DND-41 (cell line): Measurements from ENCODE around the gene ERVMER34-1.

Experiments used
- ATAC-seq: fragments of 200-7000 bp; cut with Tn5 transposase; 3 replicates; pipeline ENCODE4 v1.9.1; 2021; ENCODE audit warnings: low read depth; ENCODE audit not compliant: insufficient read depth
- DNase-seq: peaks from one replicate; pipeline ENCODE4 v3.0.0-alpha.2; 2020
- H2AFZ ChIP-seq: 2 replicates; pipeline ENCODE4 v1.6.0; 2012; ENCODE audit warnings: low read depth, low read length
- H3K27ac ChIP-seq: 2 replicates; pipeline ENCODE4 v1.5.1; 2012; ENCODE audit warnings: low read length, inconsistent platforms
- H3K27me3 ChIP-seq: fragments of 200-600 bp; sonication (generic); 2 replicates; pipeline ENCODE4 v1.6.0; 2012; ENCODE audit warnings: low read length, mild to moderate bottlenecking, inconsistent platforms; ENCODE audit not compliant: insufficient read depth, poor library complexity
- H3K36me3 ChIP-seq: 2 replicates; pipeline ENCODE4 v1.5.1; 2012; ENCODE audit warnings: low read length, inconsistent platforms; ENCODE audit not compliant: insufficient read depth
- H3K4me1 ChIP-seq: 2 replicates; pipeline ENCODE4 v1.5.1; 2012; ENCODE audit warnings: mild to moderate bottlenecking, low read length; ENCODE audit not compliant: insufficient read depth
- H3K4me2 ChIP-seq: 2 replicates; pipeline ENCODE4 v1.6.0; 2012; ENCODE audit warnings: mild to moderate bottlenecking, moderate library complexity, low read length, inconsistent platforms; ENCODE audit not compliant: insufficient read depth
- H3K4me3 ChIP-seq, 2 experiments: fragments of 200-600 bp in 1 of 2; shearing (Covaris generic) in 1 of 2; 2 replicates each; pipeline ENCODE4 v1.5.1; 2012 to 2016; ENCODE audit warnings: inconsistent platforms in 2 of 2, low read length in 2 of 2, mild to moderate bottlenecking in 2 of 2, low read depth in 1 of 2, moderate library complexity in 1 of 2
- H3K79me2 ChIP-seq: 2 replicates; pipeline ENCODE4 v1.6.0; 2012; ENCODE audit warnings: low read length, inconsistent platforms; ENCODE audit not compliant: insufficient read depth
- H3K9ac ChIP-seq: 2 replicates; pipeline ENCODE4 v1.6.0; 2012; ENCODE audit warnings: low read depth, mild to moderate bottlenecking, inconsistent platforms, low read length, moderate library complexity
- H3K9me3 ChIP-seq: 2 replicates; pipeline ENCODE4 v1.5.1; 2012; ENCODE audit warnings: low read length, moderate library complexity, mild to moderate bottlenecking, inconsistent platforms; ENCODE audit not compliant: insufficient read depth, severe bottlenecking
- H4K20me1 ChIP-seq: 2 replicates; pipeline ENCODE4 v1.6.0; 2012; ENCODE audit warnings: low read length; ENCODE audit not compliant: insufficient read depth
- EZH2 ChIP-seq: IDR thresholded peaks from 3 replicates; pipeline ENCODE4 v1.6.1; 2012; ENCODE audit warnings: borderline replicate concordance, low read depth, mild to moderate bottlenecking, moderate library complexity, low read length, inconsistent platforms; ENCODE audit not compliant: severe bottlenecking
- TF ChIP-seq, protein P1 (sequence below): IDR thresholded peaks from 2 replicates; pipeline ENCODE4 v1.5.1; 2012; ENCODE audit warnings: borderline replicate concordance, low read length, moderate library complexity, mild to moderate bottlenecking; ENCODE audit not compliant: poor library complexity, severe bottlenecking; ENCODE audit errors: extremely low read depth

Gene ERVMER34-1

DNA sequence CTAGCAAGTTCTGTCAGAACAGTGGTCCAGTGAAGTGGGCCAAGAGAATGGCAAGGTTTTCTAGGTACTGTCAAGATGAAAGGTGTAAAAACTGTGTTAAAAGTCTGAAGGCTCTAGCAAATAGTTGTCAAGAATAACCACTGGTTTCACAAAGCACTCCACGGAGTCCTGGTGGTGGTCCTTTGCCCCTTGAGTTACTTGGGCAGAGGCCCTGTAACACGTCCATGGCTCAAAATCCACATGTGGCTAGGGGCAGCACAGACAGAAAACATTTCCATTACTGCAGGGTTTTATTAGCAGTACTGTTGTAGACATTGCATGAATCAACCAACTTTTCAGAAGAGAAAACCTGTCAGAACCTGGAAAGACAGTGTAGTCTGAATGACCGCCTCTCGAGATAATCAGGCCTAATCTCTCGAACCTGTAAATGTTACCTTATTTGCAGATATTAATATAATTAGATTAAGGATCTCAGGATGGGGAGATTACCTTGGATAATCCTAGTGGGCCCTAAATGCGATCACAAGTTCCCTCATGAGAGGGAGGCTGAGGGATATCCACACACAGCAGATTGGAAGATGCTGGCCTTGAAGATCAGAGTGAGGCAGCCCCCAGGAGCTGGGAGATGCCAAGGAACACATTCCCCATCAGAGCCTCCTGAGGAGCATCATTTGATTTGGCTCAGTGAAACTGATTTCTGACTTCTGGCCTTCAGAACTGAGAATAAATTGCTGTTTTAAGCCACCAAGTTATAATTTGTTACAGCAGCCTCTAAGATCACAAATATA lies 34.7 kb downstream of the ERVMER34-1 start:
- no peak overlapping the region for H2AFZ ChIP-seq
- no peak overlapping the region for H3K4me3 ChIP-seq
- peaks cover 10% of the 10 kb centered on the region for H3K79me2 ChIP-seq
- DNase-seq (no peak), ATAC-seq (no peak)
- H3K4me2 ChIP-seq: no peak overlapping the region
- no peaks in the 10 kb centered on the region for H3K9me3 ChIP-seq
- H3K4me1 ChIP-seq: peaks cover 33% of the 10 kb centered on the region
- no peak overlapping the region for H3K9ac ChIP-seq
- no peak overlapping the region for H3K27ac ChIP-seq
- H3K36me3 ChIP-seq: peaks cover 19% of the 10 kb centered on the region
- TF ChIP-seq EZH2: no peak
- TF ChIP-seq, protein P1, sequence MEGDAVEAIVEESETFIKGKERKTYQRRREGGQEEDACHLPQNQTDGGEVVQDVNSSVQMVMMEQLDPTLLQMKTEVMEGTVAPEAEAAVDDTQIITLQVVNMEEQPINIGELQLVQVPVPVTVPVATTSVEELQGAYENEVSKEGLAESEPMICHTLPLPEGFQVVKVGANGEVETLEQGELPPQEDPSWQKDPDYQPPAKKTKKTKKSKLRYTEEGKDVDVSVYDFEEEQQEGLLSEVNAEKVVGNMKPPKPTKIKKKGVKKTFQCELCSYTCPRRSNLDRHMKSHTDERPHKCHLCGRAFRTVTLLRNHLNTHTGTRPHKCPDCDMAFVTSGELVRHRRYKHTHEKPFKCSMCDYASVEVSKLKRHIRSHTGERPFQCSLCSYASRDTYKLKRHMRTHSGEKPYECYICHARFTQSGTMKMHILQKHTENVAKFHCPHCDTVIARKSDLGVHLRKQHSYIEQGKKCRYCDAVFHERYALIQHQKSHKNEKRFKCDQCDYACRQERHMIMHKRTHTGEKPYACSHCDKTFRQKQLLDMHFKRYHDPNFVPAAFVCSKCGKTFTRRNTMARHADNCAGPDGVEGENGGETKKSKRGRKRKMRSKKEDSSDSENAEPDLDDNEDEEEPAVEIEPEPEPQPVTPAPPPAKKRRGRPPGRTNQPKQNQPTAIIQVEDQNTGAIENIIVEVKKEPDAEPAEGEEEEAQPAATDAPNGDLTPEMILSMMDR: no peak
- no peaks in the 10 kb centered on the region for H3K27me3 ChIP-seq
- no peaks in the 10 kb centered on the region for H4K20me1 ChIP-seq

DNA sequence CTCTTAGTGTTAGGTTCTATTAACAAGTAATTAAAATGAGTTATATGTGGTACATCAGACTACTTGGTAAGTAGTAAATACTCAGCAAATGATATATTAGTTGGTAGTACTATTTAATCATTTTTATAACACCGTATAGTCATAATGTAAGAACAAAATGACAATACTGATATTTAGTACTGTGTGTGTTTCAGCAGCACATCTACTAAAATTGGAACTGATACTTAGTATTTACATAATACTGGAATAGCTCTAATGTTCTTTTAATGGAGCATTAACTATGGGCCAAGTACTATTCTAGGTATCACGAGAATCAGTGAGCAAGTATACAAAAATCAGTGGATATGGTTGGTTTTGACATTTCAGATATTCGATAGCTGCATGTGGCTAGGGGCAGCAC lies 35.3 kb downstream of the ERVMER34-1 start:
- TF ChIP-seq EZH2: no peak
- TF ChIP-seq, protein P1: no peak
- Histone ChIP-seq H4K20me1 (no peaks in the 10 kb centered on the region), H3K4me3 (no peak overlapping the region), H2AFZ (no peak overlapping the region), H3K9ac (no peak overlapping the region), H3K27ac (no peak overlapping the region), H3K4me2 (no peak overlapping the region), H3K27me3 (no peaks in the 10 kb centered on the region), H3K4me1 (peaks cover 33% of the 10 kb centered on the region), H3K79me2 (peaks cover 10% of the 10 kb centered on the region), H3K36me3 (peaks cover 19% of the 10 kb centered on the region), H3K9me3 (no peaks in the 10 kb centered on the region)
- DNase-seq: no peak
- no peak for ATAC-seq

DNA sequence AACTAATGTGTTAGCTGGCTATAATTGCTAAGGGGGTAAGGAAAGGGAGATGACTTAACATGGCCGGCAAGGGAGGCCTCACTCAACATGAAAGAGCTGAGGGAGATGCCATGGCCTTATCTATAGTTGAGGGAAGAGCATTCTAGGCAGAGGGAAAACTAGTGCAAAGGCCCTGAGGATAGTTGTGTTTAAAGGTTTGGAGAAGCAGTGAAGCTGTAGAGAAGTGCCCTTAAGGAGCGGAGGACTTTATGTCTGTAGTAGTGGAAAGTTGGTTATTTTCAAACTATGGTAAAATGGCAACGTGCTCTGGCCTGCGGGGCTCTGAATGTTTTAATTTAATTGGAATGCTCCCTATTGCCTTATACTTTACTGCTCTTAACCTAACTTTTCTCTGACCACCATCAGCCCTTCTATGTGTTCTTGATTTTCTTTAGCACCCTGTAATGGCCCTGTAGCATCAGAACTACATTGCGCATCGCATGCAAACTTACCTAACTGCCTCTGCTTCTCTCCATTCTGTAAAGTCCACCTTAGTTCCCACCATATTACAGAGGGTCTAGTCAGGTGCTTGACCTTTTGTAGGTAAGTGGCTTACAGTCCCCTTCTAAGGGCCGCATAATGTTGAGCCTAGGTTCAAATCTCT lies 35.8 kb downstream of the ERVMER34-1 start:
- Histone ChIP-seq H3K27me3 (no peaks in the 10 kb centered on the region), H3K4me3 (no peak overlapping the region; a peak in 1 of 4 replicates), H3K4me2 (peak overlapping the region; percentile 69; the same call in 1 of the 2 replicates), H3K9ac (no peak overlapping the region), H3K4me1 (peaks cover 33% of the 10 kb centered on the region), H3K9me3 (no peaks in the 10 kb centered on the region), H3K79me2 (peaks cover 10% of the 10 kb centered on the region), H3K27ac (no peak overlapping the region), H4K20me1 (no peaks in the 10 kb centered on the region), H2AFZ (no peak overlapping the region), H3K36me3 (peaks cover 19% of the 10 kb centered on the region)
- no peak for TF ChIP-seq EZH2
- TF ChIP-seq, protein P1: no peak
- no peak for DNase-seq
- no peak for ATAC-seq
